Globus pallidus (tissue), 1 donor: ENCODE measurements around the gene PPP2R1A.
A peak's percentile ranks its signal among the peaks of the same experiment; 100 is the strongest.
"Not testable (repeated sequence)": the region's sequence is repeated elsewhere in the genome, so short reads cannot be mapped to it uniquely, and the experiment has no call there.

Experiments used
- DNase-seq: peaks from one replicate; pipeline ENCODE4 v3.0.0-alpha.2; 2015; ENCODE audit warnings: low spot score

Gene PPP2R1A

DNA sequence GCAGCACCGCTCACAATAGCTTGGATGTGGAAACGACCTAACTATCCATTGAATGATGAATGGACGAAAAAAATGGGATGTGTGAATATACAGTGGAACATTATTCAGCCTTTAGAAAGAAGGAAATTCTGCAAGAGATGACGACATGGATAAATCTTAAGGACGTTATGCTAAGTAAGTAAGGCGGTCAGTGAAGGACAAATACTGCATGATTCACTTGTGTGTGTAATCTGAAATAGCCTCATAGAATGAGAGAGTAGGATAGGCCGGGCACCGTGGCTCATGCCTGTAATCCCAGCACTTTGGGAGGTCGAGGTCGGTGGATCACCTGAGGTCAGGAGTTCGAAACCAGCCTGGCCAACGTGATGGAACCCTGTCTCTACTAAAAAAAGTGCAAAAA is 54.2 kb downstream of the PPP2R1A start:
- no peak for DNase-seq

GRCh38 chr19:52248241-52248640 is 58.4 kb downstream of the PPP2R1A start:
- DNase-seq, result peak; percentile 35

DNA sequence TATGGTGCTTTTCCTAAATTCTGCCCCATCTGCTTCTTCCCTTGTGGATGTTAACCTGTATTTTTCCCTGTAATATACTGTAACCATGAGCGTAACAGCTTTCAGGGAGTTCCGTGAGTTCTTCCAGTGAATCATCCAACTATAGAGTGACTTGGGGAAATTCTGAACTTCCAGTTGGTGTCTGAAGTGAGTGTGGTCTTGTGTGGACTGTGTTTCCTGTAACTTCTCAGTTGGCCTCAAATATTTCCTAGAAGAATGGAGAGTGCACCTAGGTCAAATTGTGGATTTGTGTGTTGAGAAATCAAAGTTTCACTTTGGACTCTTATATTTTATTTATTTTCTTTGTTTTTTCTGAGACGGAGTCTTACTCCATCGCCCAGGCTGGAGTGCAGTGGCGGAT is 68.6 kb downstream of the PPP2R1A start:
- DNase-seq, result no peak

DNA sequence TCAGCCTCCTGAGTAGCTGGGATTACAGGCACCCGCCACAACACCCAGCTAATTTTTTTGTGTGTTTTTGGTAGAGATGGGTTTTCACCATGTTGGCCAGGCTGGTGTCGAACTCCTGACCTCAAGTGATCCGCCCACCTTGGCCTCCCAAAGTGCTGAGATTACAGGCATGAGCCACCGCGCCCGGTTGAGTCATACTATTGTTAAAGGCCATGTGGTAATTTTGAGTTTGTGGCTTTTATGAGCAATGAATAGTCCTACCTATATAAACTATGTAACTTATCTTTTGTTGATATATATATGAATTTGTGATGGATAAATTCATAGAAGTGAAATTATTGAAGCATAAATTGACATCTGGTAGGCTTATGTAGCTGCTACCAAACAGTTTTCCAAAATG is 75.7 kb downstream of the PPP2R1A start:
- not testable (repeated sequence) for DNase-seq

GRCh38 chr19:52269338-52270261 is 79.7 kb downstream of the PPP2R1A start, which contains the start of gene ZNF766:
TSS of gene ZNF766 (plus strand) at chr19:52269587. CDS start at chr19:52269614, 27 bp downstream.
- DNase-seq, result peak; percentile 94

- no peak for DNase-seq
Observed at GRCh38 chr19:52270266-52270885, 80.5 kb downstream of the PPP2R1A start.

DNA sequence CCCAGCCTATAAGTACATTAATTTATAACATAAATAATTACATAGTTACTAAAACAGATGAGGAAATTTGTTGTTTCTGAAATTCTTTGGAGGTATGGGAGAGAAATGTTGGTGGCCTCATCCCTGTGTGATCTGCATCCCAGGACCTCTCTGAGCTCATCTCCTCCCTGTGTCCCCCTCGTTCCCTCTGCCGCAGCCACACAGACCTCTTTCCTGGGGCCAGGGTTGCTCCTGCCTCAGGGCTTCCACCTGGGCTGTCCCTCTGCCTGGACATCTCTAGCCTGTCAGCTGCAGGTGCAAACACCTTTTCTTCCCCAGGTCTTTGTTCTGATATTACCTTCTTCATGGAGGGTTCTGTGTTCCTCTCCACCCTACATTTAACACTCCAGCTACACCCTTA is 83.4 kb downstream of the PPP2R1A start:
- DNase-seq, result no peak

DNA sequence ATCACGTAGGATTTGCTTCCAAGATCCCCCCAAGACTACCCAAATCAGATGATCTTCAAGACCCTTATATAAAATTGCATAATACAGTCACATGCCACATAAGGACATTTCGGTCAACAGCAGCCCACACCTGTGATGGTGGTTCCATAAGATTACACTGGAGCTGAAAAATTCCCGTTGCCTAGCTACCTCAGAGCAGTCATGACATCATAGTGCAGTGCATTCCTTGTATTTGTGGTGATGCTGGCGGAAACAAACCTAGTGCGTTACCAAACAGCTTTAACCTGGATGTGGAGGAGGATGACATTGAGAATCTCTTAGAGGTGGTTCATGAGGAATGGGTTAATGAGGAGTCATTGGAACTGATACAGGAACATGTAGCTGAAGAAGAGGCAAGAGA is 84.3 kb downstream of the PPP2R1A start:
- DNase-seq, result no peak

DNA sequence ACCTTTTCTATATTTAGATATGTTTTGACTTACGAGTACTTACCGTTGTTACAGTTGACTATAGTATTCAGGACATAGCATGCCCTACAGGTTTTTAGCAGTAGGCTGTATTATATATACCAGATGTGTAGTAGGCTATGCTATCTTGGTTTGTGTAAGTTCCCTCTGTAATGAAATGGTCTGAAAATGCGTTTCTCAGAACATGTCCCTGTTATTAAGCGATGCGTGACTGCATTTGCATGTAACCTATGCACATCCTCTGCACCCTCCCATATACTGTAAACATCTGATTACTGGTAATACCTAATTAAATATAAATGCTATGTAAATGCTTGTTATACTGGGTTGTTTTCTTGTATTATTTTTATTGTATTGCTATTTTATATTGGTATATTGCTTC is 86.1 kb downstream of the PPP2R1A start:
- no peak for DNase-seq

- no peak for DNase-seq
Observed at GRCh38 chr19:52277471-52277870, 87.6 kb downstream of the PPP2R1A start.
